HG02938 (cell line): ENCODE measurements around the gene CACNA1I.
"Not testable (repeated sequence)": the region's sequence is repeated elsewhere in the genome, so short reads cannot be mapped to it uniquely, and the experiment has no call there.

Experiments
- ATAC-seq: cut with Tn5 transposase; IDR thresholded peaks from one replicate; pipeline ENCODE4 v1.9.1; 2021; ENCODE audit warnings: mild to moderate bottlenecking, moderate library complexity; ENCODE audit not compliant: unreplicated experiment

CACNA1I gene

GRCh38 chr22:39570665-39571064, at the start of gene CACNA1I:
TSS of gene CACNA1I (plus strand) at chr22:39570753. CDS start at chr22:39570753, 0 bp downstream.
- no peak for ATAC-seq

GRCh38 chr22:39521106-39521885, 49.3 kb upstream of the CACNA1I start:
- ATAC-seq, result not testable (repeated sequence)

- ATAC-seq, result not testable (repeated sequence)
Observed at GRCh38 chr22:39522091-39522490, 48.5 kb upstream of the CACNA1I start.

GRCh38 chr22:39522567-39523300, 47.8 kb upstream of the CACNA1I start:
- ATAC-seq, result no peak

DNA sequence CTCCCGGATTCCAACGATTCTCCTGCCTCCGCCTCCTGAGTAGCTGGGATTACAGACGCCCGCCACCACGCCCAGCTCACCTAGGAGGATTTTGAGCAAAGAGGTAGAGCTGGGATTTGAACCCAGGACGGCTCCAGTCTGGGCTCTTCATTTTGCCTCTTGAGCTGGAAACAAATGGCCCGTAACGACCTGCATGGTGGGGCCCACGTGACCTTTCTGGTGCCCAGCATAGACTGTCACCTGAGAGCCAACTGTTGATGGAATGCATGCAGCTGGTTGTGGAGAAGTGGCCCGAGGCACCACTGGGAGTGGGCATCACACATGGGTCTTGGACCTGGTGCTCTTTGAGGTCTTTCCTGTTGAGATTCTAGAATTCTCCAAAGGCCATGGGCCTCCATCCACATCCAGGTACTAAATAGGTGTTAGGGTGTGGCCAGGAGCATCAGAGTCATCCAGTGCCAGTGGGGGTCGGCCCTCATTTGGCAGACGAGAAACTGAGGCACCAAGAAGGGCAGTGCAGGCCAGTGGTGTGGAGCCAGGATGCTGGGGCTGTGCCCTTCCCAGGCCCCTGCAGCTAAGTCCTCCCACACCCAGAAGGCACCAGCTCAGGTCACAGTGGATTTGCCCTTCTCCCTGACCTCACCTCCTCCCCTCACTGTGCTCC, 46.3 kb upstream of the CACNA1I start:
- ATAC-seq, result no peak

DNA sequence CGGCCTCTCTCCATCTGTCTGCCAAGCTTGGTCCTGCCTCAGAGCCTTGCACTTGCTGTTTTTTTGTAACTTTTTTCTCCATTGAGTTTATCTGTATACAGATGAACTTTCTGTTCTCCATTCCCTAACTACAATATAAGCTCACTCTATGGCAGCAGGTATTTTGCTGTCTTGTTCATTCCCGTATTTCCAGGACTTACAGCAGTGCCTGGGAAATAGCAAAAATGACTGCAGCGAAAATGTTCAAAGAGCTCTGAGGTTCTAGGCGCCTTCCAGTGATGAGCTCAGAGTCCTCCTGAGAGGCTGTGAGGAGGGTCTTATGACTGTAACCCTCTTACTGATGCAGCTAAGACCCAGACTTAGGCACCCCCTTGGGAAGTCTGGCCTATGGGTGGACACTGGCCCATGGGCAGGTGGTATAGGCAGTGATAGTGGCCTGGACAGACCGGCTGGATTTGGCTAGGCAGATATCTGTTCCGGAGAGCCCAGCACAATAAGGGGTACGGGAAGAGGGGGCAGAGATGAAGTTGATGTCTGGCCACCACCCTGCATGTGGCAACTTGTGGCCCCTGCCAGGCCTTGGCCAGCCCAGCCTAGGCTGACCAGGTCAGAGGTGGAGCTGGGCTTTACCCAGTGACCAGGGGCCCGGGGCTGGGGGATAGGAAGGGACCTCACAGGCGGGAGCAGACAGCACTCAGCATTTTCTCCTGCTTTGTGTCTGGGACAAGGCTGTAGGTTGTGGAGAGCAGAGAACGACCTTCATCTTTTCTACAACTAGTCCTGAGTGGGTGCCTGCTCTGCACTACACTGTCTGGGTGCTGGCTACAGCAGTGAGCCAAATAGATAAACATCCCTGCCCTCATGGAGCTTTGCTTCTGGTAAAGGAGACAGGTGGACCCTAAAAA, 45.5 kb upstream of the CACNA1I start:
- no peak for ATAC-seq

- ATAC-seq, result no peak
Observed at GRCh38 chr22:39525658-39525975, 44.9 kb upstream of the CACNA1I start.

GRCh38 chr22:39526736-39527171, 43.8 kb upstream of the CACNA1I start:
- ATAC-seq, result no peak

DNA sequence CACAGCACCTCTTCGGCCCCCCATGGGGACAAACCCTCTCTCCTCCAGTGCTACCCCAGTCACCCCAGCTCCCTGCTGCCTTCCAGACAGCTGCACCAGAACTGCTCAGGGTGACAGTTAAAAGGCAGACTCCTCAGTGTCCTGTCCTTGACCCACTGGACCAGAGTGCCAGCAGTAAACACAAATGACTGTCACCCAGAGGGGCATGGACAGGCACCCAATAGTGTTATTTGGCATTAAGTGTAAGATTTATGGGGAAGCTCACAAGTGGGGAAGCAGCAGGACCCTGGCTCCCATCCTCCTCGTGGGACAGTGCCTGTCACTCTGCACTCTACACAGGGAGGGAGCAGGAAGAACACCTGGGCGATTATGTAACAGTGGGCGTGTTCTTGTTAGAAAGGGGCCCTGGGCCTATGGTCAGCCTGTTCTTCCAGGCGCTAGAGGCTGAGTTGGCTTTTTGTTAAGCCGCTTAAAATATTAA, 43.0 kb upstream of the CACNA1I start:
- no peak for ATAC-seq

DNA sequence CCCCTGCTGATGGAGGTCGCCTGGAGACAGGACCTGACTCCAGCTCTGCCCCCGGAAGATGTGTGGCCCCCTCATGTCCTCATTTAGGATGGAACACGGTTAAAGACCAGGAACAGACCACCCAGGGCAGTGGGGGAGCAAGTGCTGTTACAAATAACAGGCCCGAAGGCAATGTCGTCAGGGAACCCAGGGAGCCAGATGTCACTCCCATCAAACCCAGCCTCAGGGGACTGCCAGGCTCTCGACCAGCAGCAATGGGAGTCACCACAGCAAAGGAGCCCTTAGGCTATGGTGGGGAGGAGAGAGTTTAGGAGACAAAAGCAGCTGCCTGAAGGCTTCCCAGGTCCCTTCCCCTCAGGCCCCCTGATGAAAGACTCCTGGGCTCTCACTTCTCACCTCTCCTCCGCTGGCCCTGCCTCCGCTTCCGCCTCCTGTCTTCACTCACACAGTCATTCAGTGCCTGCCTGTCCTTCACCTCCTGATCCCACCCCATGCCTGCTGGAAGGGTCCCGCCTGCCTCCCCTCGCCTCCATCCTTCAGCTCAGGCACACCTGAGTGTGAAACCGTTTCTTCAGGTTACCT, 42.4 kb upstream of the CACNA1I start:
- no peak for ATAC-seq

- ATAC-seq, result no peak
Observed at GRCh38 chr22:39528681-39529486, 41.7 kb upstream of the CACNA1I start.

- no peak for ATAC-seq
Observed at GRCh38 chr22:39529487-39529851, 41.1 kb upstream of the CACNA1I start.

DNA sequence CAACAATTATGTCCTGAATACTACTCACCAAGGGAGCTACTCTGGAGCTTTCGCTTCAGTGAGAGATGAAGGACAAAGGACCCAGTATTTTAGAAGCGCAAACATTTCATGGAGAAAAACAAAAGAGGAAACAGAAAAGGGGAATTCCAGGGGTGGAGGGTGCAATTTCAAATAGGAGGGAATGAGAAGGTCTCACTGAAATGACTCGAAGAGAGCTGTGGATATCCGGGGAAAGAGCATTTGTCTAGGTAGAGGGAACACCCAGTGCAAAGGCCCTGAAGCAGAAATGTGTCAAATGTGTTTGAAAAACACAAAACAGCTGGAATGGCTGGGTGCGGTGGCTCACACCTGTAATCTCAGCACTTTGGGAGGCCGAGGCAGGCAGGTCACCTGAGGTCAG, 40.4 kb upstream of the CACNA1I start:
- ATAC-seq, result no peak

DNA sequence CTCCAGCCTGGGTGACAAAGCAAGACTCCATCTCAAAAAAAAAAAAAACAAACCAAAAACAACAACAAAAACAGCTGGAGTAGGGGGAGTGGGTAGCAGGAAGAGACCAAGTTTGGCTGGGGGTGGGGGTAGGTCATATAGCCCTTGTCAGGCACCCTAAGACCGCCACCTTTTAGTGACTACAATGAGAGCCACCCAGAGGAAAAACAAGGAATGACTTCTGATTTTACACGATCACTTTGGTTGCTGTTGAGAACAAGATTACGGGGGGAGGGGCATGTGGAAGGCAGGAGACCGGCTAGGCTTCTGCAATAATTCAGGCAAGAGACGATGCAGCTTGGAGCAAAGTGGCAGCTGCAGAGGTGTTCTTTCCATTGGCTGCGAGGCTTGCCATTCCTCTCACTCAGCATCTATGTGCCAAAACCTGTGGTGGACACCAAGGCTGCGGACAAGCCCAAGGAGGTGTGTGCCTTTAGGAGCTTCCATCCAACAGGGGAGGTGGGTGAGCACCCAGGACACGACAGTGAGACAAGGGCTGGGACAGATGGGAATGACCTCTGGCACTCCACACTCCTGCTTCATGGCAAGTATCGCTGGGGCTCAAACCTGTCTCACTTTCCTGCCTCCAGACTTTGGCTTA, 39.7 kb upstream of the CACNA1I start:
- no peak for ATAC-seq

DNA sequence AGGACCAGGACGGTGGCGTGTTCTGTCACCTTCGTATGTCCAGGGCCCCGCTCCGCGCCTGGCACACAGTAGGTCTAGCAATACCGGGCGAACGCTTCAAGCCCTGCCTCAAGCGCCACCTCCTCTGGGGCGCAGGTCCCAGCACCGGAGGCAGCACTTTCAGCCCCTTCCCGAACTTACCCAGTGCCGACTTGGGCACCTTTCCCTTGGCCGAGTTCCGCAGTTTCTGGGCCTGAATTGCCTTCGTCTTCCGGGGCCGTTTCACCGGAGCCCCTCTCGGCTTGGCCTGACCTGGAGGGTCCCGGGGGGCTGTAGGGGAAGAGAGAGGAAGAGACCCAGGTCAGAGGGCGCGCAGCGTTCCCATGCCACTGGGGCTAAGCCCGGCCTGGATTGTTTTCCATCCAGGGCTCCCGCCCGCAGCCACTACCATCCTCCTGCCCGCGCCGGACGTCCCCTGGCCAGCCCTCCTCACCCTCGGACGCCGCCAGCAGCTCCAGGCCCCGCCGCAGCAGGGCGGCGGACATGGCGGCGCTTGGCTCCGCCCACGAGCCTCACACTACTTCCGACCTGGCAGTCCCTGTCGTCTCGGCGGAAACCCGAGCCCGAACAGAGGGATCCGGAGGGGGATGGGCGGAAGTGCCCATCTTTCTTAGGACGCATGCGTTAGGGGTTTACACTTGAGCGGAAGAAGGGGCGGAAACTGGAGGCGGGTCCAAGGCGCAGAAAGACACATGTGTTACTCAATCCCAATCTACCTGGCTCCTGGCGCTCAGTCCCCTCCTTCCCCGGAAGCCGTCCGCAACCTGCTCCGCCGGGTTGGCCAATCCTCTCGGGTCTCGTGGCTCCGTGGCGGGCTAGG, 38.1 kb upstream of the CACNA1I start, which contains the start of gene RPS19BP1:
TSS of gene RPS19BP1 (minus strand) at position 534 of the 859 bp plus-strand sequence. CDS start at position 524, 10 bp downstream.
- peak; percentile 78 for ATAC-seq

GRCh38 chr22:39534092-39534506, 36.5 kb upstream of the CACNA1I start:
- no peak for ATAC-seq

GRCh38 chr22:39534591-39535356, 35.8 kb upstream of the CACNA1I start:
- no peak for ATAC-seq
